Breast epithelium (tissue), 4 donors: ENCODE data around the gene NPAP1. TPM values are rescaled to one million over a fixed set of nuclear protein-coding genes. Genes with fewer than 3 reads are reported as not detected.

ENCODE experiments used
- DNase-seq, 2 donors: peaks; one replicate each; pipeline ENCODE4 v3.0.0-alpha.2; 2019; ENCODE audit warnings: low spot score in 2 of 2
- H3K27ac ChIP-seq, 2 donors: fragments of 200-600 bp; sonication (generic) in 1 of 2; one replicate each; pipeline ENCODE4 v1.5.1; 2016 to 2019; ENCODE audit warnings: mild to moderate bottlenecking in 1 of 2
- H3K27me3 ChIP-seq, 2 donors: fragments of 200-600 bp; sonication (generic) in 1 of 2; one replicate each; pipeline versions ENCODE4 v1.5.1 to v1.6.0; 2017 to 2019; ENCODE audit warnings: control low read depth in 1 of 2, mild to moderate bottlenecking in 1 of 2
- H3K36me3 ChIP-seq: fragments of 200-600 bp; one replicate; pipeline ENCODE4 v1.5.1; 2019
- H3K4me1 ChIP-seq, 2 donors: fragments of 200-600 bp; sonication (generic); one replicate each; pipeline ENCODE4 v1.5.1; 2016 to 2019; ENCODE audit warnings: control low read depth in 1 of 2
- H3K4me3 ChIP-seq, 3 donors: fragments of 200-600 bp; sonication (generic); 1 replicate in 2 of 3; 2 replicates in 1 of 3; pipeline ENCODE4 v1.5.1; 2016 to 2019; ENCODE audit warnings: mild to moderate bottlenecking in 3 of 3, moderate library complexity in 2 of 3
- H3K9me3 ChIP-seq, 2 donors: fragments of 200-600 bp; sonication (generic) in 1 of 2; one replicate each; pipeline ENCODE4 v1.5.1; 2016 to 2019; ENCODE audit warnings: control low read depth in 1 of 2
- CTCF ChIP-seq, 3 donors: fragments of 450-650 bp; IDR thresholded peaks; one replicate each; pipeline ENCODE4 v1.5.1; 2016 to 2017; ENCODE audit warnings: antibody characterized with exemption in 3 of 3, mild to moderate bottlenecking in 3 of 3, moderate library complexity in 3 of 3
- POLR2A ChIP-seq: fragments of 450-650 bp; IDR thresholded peaks from one replicate; pipeline ENCODE4 v1.6.1; 2016; ENCODE audit warnings: antibody characterized with exemption, mild to moderate bottlenecking, moderate library complexity
- POLR2AphosphoS5 ChIP-seq, 3 donors: sonication (generic); formaldehyde crosslinking; IDR thresholded peaks; one replicate each; pipeline ENCODE4 v1.6.1; 2017; ENCODE audit warnings: antibody characterized with exemption in 3 of 3
- intact Hi-C: fragments of 100-400 bp; cut with DNase I; formaldehyde crosslinking; loops from one replicate; pipeline ENCODE4 v1.15.1; 2023; ENCODE audit warnings: low total_unique reads
- total RNA-seq, 3 donors: library from RNA; depleted of rRNA; stranded (reverse); fragments of >200 nt; gene quantifications; one replicate each; pipeline ENCODE4 v1.1.0, GENCODE V29; 2016

NPAP1 gene
- total RNA-seq, 3 donors from 2014 or later = not detected

- H3K27me3 ChIP-seq = no peaks in the 10 kb centered on the region
- H3K9me3 ChIP-seq = no peaks in the 10 kb centered on the region
- no peak overlapping the region for H3K27ac ChIP-seq
- TF ChIP-seq CTCF (IDR thresholded peaks at IDR 0.05) = no peak
- no peak for TF ChIP-seq POLR2AphosphoS5 (IDR thresholded peaks at IDR 0.05)
- no peak for TF ChIP-seq POLR2A
- no peak overlapping the region for H3K4me3 ChIP-seq
- H3K4me1 ChIP-seq = no peaks in the 10 kb centered on the region
- H3K36me3 ChIP-seq = no peaks in the 10 kb centered on the region
- intact Hi-C loops = no loop called here
- no peak for DNase-seq
These were observed 8.2 kb downstream of the NPAP1 start for GRCh38 chr15:24683736-24684135.

- Histone ChIP-seq H3K36me3 (no peaks in the 10 kb centered on the region), H3K27me3 (no peaks in the 10 kb centered on the region), H3K9me3 (no peaks in the 10 kb centered on the region), H3K4me3 (no peak overlapping the region), H3K27ac (no peak overlapping the region), H3K4me1 (no peaks in the 10 kb centered on the region)
- intact Hi-C loops = no loop called here
- TF ChIP-seq POLR2AphosphoS5 (IDR thresholded peaks at IDR 0.05) (no peak), POLR2A (no peak), CTCF (IDR thresholded peaks at IDR 0.05) (no peak)
- no peak for DNase-seq
These were observed 8.7 kb downstream of the NPAP1 start for GRCh38 chr15:24684313-24684712.

- Histone ChIP-seq H3K27ac (no peak overlapping the region), H3K36me3 (no peaks in the 10 kb centered on the region), H3K27me3 (no peaks in the 10 kb centered on the region), H3K4me3 (no peak overlapping the region), H3K4me1 (no peaks in the 10 kb centered on the region), H3K9me3 (no peaks in the 10 kb centered on the region)
- no peak for DNase-seq
- intact Hi-C loops = no loop called here
- TF ChIP-seq CTCF (IDR thresholded peaks at IDR 0.05) (no peak), POLR2AphosphoS5 (IDR thresholded peaks at IDR 0.05) (no peak), POLR2A (no peak)
These were observed 20.6 kb downstream of the NPAP1 start for GRCh38 chr15:24696201-24696600.

GRCh38 chr15:24696842-24697241 lies 21.3 kb downstream of the NPAP1 start:
- Histone ChIP-seq H3K4me3 (no peak overlapping the region), H3K27me3 (no peaks in the 10 kb centered on the region), H3K9me3 (no peaks in the 10 kb centered on the region), H3K4me1 (no peaks in the 10 kb centered on the region), H3K36me3 (no peaks in the 10 kb centered on the region), H3K27ac (no peak overlapping the region)
- DNase-seq = no peak
- no peak for TF ChIP-seq CTCF (IDR thresholded peaks at IDR 0.05)
- TF ChIP-seq POLR2A = no peak
- intact Hi-C loops = no loop called here

GRCh38 chr15:24718289-24719082 lies 42.9 kb downstream of the NPAP1 start:
- H3K9me3 ChIP-seq = peaks cover 0 to 8% of the 10 kb centered on the region in 2 donors

More at GRCh38 chr15:24718289-24719082, 42.9 kb downstream of the NPAP1 start:
- H3K27me3 ChIP-seq = no peaks in the 10 kb centered on the region
- H3K36me3 ChIP-seq = no peaks in the 10 kb centered on the region
- no peak for DNase-seq
- H3K4me3 ChIP-seq = no peak overlapping the region
- intact Hi-C loops = no loop called here
- TF ChIP-seq POLR2AphosphoS5 (IDR thresholded peaks at IDR 0.05) = no peak
- no peak for TF ChIP-seq POLR2A
- TF ChIP-seq CTCF (IDR thresholded peaks at IDR 0.05) = no peak
- H3K27ac ChIP-seq = no peak overlapping the region
- no peaks in the 10 kb centered on the region for H3K4me1 ChIP-seq
